AG09309 (cell line): ENCODE data around the gene LTO1.
"Not testable (repeated sequence)": the region's sequence is repeated elsewhere in the genome, so short reads cannot be mapped to it uniquely, and the experiment has no call there.

Source experiments
- DNase-seq: peaks from one replicate; pipeline ENCODE4 v3.0.0-alpha.2; 2010; ENCODE audit warnings: low read depth
- H3K4me3 ChIP-seq: 2 replicates; pipeline ENCODE4 v1.5.1; 2011; ENCODE audit warnings: mild to moderate bottlenecking, low read depth, low read length, moderate library complexity; ENCODE audit not compliant: control insufficient read depth
- CTCF ChIP-seq: IDR thresholded peaks from 2 replicates; pipeline ENCODE4 v1.5.1; 2011; ENCODE audit warnings: mild to moderate bottlenecking, low read depth, low read length, inconsistent platforms; ENCODE audit not compliant: insufficient read depth, control insufficient read depth; ENCODE audit errors: missing control alignments

Gene LTO1

GRCh38 chr11:69700278-69701140, 25.4 kb upstream of the LTO1 start:
- no peak for TF ChIP-seq CTCF

GRCh38 chr11:69699213-69699612, 24.1 kb upstream of the LTO1 start:
- H3K4me3 ChIP-seq, result no peak overlapping the region
- DNase-seq, result no peak
- no peak for TF ChIP-seq CTCF

More at GRCh38 chr11:69700278-69701140, 25.4 kb upstream of the LTO1 start:
- no peak for DNase-seq
- no peak overlapping the region for H3K4me3 ChIP-seq

- TF ChIP-seq CTCF, result no peak
- DNase-seq, result no peak
- no peak overlapping the region for H3K4me3 ChIP-seq
Observed at GRCh38 chr11:69698362-69698761, 23.2 kb upstream of the LTO1 start.

DNA sequence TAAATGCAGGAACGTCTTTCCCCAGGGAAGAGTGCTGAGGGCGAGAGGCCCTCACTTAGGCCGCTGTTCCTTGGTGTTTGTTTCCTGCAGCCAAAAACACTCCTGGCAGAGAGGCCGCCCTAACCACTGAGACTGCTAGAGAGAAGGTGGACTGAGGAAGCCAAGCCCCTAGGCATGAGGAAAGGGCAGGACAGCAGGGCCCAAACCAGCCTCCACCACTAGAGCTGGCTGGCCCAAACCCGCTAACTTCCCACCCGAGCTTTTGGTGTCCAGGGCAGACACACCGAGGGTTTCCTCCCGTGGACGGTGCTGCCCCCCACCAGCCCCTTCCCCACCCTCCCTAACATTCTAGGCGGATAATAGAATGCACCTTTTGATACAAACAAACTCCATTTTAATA, 22.7 kb upstream of the LTO1 start:
- H3K4me3 ChIP-seq, result no peak overlapping the region
- DNase-seq, result no peak
- no peak for TF ChIP-seq CTCF

- no peak for DNase-seq
- no peak overlapping the region for H3K4me3 ChIP-seq
- TF ChIP-seq CTCF, result no peak
Observed at GRCh38 chr11:69697469-69697843, 22.3 kb upstream of the LTO1 start.

DNA sequence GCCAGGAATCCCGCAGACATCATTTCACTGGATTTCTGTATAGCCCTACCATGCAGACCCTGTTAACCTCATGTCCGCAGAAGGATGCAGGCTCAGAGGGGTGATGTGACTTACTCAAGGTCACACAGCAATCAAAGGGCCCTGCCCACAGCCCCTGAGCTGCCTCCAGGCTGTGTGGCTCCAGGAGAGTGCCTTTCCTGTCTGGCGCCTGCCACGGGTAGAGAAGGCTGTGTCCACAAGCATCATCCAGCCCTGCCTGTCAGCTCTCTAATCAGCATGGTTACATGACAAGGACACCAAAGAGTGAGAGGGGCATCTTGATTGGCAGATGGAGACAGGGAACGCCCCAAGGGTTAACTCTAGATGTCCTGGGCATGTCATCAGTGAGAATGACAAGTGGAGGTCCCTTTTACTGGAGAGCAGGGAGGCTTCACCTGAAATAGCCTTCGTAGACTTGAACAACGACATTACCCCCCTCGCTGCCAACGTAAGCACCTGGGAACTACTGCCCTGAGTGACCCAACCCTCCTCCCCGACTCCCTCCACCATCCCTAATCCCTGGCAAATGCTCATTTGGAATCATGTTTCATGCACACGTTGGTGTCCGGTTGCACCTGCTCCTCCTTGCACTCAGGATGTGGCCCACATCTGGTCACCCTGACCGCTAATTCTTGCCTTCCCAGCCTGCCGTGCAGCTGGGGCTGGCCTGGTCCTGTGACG, 21.8 kb upstream of the LTO1 start:
- no peak for TF ChIP-seq CTCF
- no peak for DNase-seq
- H3K4me3 ChIP-seq, result no peak overlapping the region

- DNase-seq, H3K4me3 ChIP-seq: not testable (repeated sequence)
Observed at GRCh38 chr11:69695995-69696394, 20.8 kb upstream of the LTO1 start.
